B cell (primary cell): ENCODE results near the gene TSPAN33.

Experiments used
- EZH2 ChIP-seq: IDR thresholded peaks from 2 replicates; pipeline ENCODE4 v1.6.1; 2012; ENCODE audit warnings: borderline replicate concordance, low read depth, mild to moderate bottlenecking, moderate library complexity, low read length; ENCODE audit not compliant: insufficient read depth, poor library complexity, severe bottlenecking
- TF ChIP-seq, protein P1 (sequence below): fragments of 200-600 bp; IDR thresholded peaks from one replicate; pipeline ENCODE4 v1.8.0; 2022; ENCODE audit warnings: antibody characterized with exemption, mild to moderate bottlenecking

DNA sequence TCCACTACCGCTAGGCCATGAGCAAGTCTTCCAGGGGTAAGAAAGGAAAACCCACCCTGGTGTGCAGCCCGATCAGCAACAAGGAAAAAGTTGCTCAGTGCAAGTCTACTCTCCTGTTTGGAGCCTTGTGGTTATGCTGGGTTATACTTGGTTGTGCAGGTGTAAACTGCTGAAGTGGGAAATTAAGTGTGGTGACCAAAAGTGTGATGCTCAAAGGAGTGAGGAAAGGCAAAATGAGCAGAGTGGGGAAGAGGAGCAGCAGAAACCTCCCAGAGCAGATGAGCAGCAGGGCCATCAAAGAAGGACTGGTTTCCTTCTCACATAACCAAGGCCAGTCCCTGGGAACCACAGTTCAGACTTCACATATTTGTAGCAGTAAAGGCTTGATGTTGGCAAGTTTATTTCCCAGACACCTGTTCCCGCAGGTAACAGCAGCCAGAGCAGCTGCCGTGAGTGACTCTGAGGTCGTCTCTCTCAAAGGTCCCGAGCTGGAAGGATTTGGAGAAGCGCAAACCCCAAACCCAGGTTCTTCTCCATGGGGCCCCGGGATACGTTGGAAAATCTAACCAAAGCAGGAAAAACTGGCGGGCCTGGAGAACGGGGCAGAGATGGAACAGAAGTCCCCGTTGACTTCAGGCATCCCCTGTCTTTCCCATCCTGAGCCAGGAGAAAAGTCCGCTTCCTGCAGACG is 43.3 kb downstream of the TSPAN33 start:
- TF ChIP-seq, protein P1, sequence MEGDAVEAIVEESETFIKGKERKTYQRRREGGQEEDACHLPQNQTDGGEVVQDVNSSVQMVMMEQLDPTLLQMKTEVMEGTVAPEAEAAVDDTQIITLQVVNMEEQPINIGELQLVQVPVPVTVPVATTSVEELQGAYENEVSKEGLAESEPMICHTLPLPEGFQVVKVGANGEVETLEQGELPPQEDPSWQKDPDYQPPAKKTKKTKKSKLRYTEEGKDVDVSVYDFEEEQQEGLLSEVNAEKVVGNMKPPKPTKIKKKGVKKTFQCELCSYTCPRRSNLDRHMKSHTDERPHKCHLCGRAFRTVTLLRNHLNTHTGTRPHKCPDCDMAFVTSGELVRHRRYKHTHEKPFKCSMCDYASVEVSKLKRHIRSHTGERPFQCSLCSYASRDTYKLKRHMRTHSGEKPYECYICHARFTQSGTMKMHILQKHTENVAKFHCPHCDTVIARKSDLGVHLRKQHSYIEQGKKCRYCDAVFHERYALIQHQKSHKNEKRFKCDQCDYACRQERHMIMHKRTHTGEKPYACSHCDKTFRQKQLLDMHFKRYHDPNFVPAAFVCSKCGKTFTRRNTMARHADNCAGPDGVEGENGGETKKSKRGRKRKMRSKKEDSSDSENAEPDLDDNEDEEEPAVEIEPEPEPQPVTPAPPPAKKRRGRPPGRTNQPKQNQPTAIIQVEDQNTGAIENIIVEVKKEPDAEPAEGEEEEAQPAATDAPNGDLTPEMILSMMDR, result no peak
- TF ChIP-seq EZH2, result no peak
